ENCODE data around the gene DKK1. TPM values are rescaled to one million over a fixed set of nuclear protein-coding genes. Genes with fewer than 3 reads are reported as not detected.

Gene DKK1
- total RNA-seq, 1 experiment from 2014 or later, result 75.2 TPM

DNA sequence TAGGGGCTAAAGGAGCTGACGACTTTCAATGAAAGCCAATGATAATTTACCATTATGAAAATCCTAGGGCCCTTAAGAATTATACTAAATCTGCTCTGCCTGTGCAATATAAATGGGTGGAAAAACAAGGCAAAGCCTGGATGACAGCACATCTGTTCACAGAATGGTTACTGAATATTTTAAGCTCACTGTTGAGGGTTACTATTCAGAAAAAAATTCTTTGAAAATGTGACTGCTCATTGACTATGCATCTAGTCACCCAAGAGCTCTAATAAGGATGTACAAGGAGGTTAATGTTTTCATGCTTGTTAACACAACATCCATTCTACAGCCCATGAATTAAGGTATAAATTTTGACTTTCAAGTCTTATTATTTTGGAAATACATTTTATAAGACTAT, 8.9 kb downstream of the DKK1 start:
- no peak overlapping the region for H2AFZ ChIP-seq
- intact Hi-C loops (cut with micrococcal nuclease; ENCODE audit: unreplicated experiment), result no loop called here
- peaks cover 27% of the 10 kb centered on the region for H3F3A ChIP-seq (ENCODE audit: insufficient read depth, low read depth)
- H4K20me1 ChIP-seq (ENCODE audit: insufficient read depth), result no peaks in the 10 kb centered on the region
- H3K9me3 ChIP-seq (ENCODE audit: insufficient read depth, low read depth), result peaks cover 18% of the 10 kb centered on the region; the same call in 1 of the 2 replicates
- H3K79me2 ChIP-seq (ENCODE audit: low read depth), result no peaks in the 10 kb centered on the region
- H3K36me3 ChIP-seq (ENCODE audit: low read depth), result 0 out of 2 replicates have a peak, but pooled peaks cover 8% of the 10 kb centered on the region
- H3K27ac ChIP-seq, result no peak overlapping the region
- CTCF ChIA-PET, result no interaction called here
- H3K27me3 ChIP-seq (ENCODE audit: insufficient read depth, low read depth), result no peaks in the 10 kb centered on the region
- H3K9me2 ChIP-seq (ENCODE audit: insufficient read depth), result no peaks in the 10 kb centered on the region
- BruUV-seq (replicated peaks), result no TSS peak
- POLR2A ChIA-PET (ENCODE audit: unreplicated experiment), result interaction anchor here (0.5 kb wide), 1 partner anchor 132 kb away, joined by 3 read pairs; no protein-coding TSS in a partner anchor
- H3K4me1 ChIP-seq (replicated peaks; ENCODE audit: insufficient read depth), result peaks cover 26% of the 10 kb centered on the region
- H3K4me3 ChIP-seq, result no peak overlapping the region
- DNase-seq, result no peak
- H3K4me2 ChIP-seq, result no peak overlapping the region
- TF ChIP-seq CTCF (conservative IDR thresholded peaks at IDR 0.05) (no peak), EZH2 (IDR thresholded peaks at IDR 0.05; ENCODE audit: low read depth) (no peak)

DNA sequence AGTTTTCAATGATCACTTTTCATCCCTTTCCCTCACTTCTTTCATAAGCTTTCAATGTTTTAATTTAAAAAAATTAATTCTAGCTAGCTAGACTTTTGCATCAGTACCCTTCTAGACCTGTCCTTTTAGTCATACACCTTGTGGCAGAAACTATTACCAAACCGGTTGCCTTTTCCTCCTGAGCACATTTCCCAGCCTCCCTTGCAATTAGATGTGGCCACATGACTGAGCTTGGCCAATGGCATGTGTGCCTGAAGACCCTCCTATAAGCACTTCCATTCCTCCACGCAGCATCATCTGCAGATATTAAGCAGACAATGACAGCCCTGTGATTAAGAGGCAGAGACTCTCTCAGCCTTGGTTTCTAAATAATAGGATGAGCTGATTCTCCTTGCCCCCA, 12.3 kb downstream of the DKK1 start:
- Histone ChIP-seq H3K4me2 (no peak overlapping the region), H3K36me3 (ENCODE audit: low read depth) (no peaks in the 10 kb centered on the region), H2AFZ (no peak overlapping the region), H3K27me3 (ENCODE audit: insufficient read depth, low read depth) (no peaks in the 10 kb centered on the region), H3K27ac (no peak overlapping the region), H3K9me3 (ENCODE audit: insufficient read depth, low read depth) (peaks cover 2% of the 10 kb centered on the region; the same call in 1 of the 2 replicates), H3F3A (ENCODE audit: insufficient read depth, low read depth) (no peaks in the 10 kb centered on the region), H3K4me3 (no peak overlapping the region), H3K4me1 (replicated peaks; ENCODE audit: insufficient read depth) (no peaks in the 10 kb centered on the region), H3K9me2 (ENCODE audit: insufficient read depth) (no peaks in the 10 kb centered on the region), H4K20me1 (ENCODE audit: insufficient read depth) (no peaks in the 10 kb centered on the region), H3K79me2 (ENCODE audit: low read depth) (no peaks in the 10 kb centered on the region)
- TF ChIP-seq CTCF (conservative IDR thresholded peaks at IDR 0.05), result no peak
- no peak for TF ChIP-seq EZH2 (IDR thresholded peaks at IDR 0.05; ENCODE audit: low read depth)
- ChIA-PET CTCF (no interaction called here), POLR2A (ENCODE audit: unreplicated experiment) (interaction anchor here (0.6 kb wide), 1 partner anchor 166 kb away, joined by 3 read pairs; no protein-coding TSS in a partner anchor)
- no peak for DNase-seq
- intact Hi-C loops (cut with micrococcal nuclease; ENCODE audit: unreplicated experiment), result no loop called here
- BruUV-seq (replicated peaks), result no TSS peak

- ChIA-PET POLR2A (ENCODE audit: unreplicated experiment) (no interaction called here), CTCF (interaction anchor here (0.9 kb wide), 1 partner anchor 12 kb away, joined by 4 read pairs; no protein-coding TSS in a partner anchor)
- intact Hi-C loops (cut with micrococcal nuclease; ENCODE audit: unreplicated experiment), result loop anchor here (5.0 kb wide), 1 partner anchor 120 kb away; no protein-coding TSS in a partner anchor
- no peaks in the 10 kb centered on the region for H3K36me3 ChIP-seq (ENCODE audit: low read depth)
- no peaks in the 10 kb centered on the region for H3K27me3 ChIP-seq (ENCODE audit: insufficient read depth, low read depth)
- H3K4me1 ChIP-seq (replicated peaks; ENCODE audit: insufficient read depth), result peaks cover 16% of the 10 kb centered on the region
- no peak overlapping the region for H3K4me2 ChIP-seq
- no peak for TF ChIP-seq EZH2 (IDR thresholded peaks at IDR 0.05; ENCODE audit: low read depth)
- TF ChIP-seq CTCF (conservative IDR thresholded peaks at IDR 0.05), result no peak
- peaks cover 5% of the 10 kb centered on the region for H3K9me3 ChIP-seq (ENCODE audit: insufficient read depth, low read depth)
- H3K79me2 ChIP-seq (ENCODE audit: low read depth), result no peaks in the 10 kb centered on the region
- BruUV-seq (replicated peaks), result no TSS peak
- peak overlapping the region; percentile 7; the same call in 1 of the 2 replicates for H2AFZ ChIP-seq
- no peak for DNase-seq
- no peaks in the 10 kb centered on the region for H3K9me2 ChIP-seq (ENCODE audit: insufficient read depth)
- H3K4me3 ChIP-seq, result no peak overlapping the region
- no peaks in the 10 kb centered on the region for H4K20me1 ChIP-seq (ENCODE audit: insufficient read depth)
- H3K27ac ChIP-seq, result no peak overlapping the region
- no peaks in the 10 kb centered on the region for H3F3A ChIP-seq (ENCODE audit: insufficient read depth, low read depth)
Observed at GRCh38 chr10:52331638-52332364, 17.7 kb downstream of the DKK1 start.

All from PC-9 (cell line).